Measurements from ENCODE around the gene MCOLN1.

MCOLN1 gene

GRCh38 chr19:7522072-7522922 lies at the start of gene MCOLN1:
Gene MCOLN1 (plus strand): TSS chr19:7522624. CDS start chr19:7522751, 127 bp downstream.
- peak; percentile 100 for DNase-seq

DNA sequence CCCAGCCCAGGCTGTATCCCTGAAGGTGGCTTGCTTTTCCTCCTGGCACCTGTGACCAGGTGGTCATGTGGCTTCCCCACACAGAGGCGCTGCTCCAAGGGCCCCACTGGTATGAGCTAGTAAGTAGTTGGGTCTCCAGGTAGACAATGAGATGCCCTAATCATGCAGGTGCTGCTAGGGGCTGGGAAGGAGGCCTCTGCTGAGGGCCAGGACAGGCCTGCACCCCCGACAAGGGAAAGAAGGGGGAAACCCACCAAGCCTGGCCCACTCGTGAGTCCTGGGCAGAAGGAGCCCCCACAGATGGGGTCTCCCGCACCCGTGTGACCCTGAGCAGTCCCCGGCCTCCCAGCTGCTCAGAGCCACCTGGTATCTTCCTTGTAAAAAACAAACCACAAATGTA lies 46.8 kb upstream of the MCOLN1 start:
- DNase-seq = no peak

GRCh38 chr19:7476241-7476640 lies 46.2 kb upstream of the MCOLN1 start:
- no peak for DNase-seq

- no peak for DNase-seq
Measured at GRCh38 chr19:7476777-7477494, 45.5 kb upstream of the MCOLN1 start.

DNA sequence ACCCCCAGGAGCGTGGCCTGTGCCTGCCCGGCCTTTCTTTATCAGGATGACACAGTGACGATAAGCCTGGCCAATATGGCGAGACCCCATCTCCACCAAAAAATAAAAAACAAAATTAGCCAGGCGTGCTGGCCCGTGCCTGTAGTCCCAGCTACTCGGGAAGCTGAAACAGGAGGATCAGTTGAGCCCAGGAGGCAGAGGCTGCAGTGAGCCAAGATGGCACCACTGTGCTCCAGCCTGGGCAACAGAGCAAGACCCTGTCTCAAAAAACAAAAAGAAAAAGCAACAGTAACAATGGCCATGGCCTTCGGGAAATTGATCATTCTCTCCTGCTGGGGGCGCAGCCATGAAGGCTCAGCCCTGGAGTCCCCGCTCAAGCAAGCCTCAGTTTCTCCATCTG lies 44.7 kb upstream of the MCOLN1 start:
- no peak for DNase-seq

GRCh38 chr19:7478173-7478842 lies 44.1 kb upstream of the MCOLN1 start:
- no peak for DNase-seq

- DNase-seq = no peak
Measured at GRCh38 chr19:7478843-7479227, 43.6 kb upstream of the MCOLN1 start.

DNA sequence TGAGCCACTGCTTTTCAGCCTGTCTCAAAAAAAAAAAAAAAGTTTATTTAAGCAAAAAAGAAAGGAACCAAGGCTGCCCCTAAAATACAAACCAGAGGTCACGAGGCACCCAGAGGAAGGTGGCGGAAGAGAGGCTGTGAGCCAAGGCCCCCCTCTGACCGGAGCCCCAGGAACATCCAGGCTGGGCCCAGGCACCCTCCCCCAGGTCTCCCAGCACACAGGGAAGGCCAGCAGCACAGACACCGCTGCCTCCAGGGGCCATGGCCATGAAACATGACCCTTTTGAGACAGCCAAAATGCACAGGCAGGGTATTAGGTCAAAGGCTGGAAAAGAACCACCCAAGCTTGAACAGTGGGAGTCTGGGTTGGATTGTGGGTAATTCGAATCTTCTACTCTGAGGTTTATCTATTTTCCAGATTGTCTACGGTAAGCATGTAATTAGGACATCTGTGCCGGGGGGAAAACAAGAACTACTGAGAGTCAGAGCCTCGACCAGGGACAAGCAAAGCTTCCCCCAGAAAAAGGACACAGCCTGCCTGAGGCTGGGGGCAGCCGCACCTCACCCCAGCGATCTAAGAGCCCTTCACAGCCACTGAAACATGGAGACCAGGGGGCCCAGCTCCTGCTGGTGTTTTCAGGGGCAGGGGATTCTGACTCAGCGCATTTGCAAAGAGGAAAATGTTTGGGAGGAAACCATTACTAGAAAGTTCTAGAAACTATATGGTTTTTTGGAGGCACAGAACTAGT lies 42.0 kb upstream of the MCOLN1 start:
- no peak for DNase-seq

DNA sequence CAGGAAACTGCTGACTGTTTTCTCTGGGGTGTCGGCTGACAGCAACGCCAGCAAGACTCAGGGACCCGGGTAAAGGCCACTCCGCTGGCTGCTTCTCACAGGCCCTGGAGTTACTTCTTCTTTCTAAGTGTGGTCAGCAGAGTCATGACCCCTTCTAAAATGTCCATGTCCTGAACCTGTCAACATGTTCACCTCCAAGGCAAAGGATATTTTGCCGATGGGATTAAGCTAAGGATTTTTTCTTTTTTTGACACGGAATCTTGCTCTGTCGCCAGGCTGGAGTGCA lies 41.5 kb upstream of the MCOLN1 start:
- peak; percentile 68 for DNase-seq

GRCh38 chr19:7482584-7483439 lies 39.6 kb upstream of the MCOLN1 start:
- DNase-seq = no peak

DNA sequence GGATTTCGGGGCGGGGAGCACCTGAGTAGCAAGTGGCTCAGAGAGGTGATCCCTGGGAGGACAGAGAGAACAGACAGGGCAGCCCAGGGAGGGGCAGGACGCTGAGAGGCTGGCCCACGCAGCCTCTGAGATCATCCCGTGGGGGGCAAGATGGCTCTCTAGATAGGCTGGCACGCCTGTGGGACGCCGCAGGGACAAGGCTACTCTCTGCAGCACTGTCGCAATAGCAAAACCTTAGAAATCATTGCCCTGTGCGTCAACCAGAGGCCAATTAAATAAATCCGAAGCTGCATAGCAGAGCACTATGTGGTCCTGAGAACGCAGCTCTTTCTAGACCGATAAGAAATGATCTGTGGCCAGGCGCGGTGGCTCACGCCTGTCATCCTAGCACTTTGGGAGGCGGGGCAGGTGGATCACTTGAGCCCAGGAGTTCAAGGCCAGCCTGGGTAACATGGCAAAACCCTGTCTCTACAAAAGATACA lies 38.7 kb upstream of the MCOLN1 start:
- DNase-seq = no peak

GRCh38 chr19:7486923-7487322 lies 35.5 kb upstream of the MCOLN1 start:
- no peak for DNase-seq

DNA sequence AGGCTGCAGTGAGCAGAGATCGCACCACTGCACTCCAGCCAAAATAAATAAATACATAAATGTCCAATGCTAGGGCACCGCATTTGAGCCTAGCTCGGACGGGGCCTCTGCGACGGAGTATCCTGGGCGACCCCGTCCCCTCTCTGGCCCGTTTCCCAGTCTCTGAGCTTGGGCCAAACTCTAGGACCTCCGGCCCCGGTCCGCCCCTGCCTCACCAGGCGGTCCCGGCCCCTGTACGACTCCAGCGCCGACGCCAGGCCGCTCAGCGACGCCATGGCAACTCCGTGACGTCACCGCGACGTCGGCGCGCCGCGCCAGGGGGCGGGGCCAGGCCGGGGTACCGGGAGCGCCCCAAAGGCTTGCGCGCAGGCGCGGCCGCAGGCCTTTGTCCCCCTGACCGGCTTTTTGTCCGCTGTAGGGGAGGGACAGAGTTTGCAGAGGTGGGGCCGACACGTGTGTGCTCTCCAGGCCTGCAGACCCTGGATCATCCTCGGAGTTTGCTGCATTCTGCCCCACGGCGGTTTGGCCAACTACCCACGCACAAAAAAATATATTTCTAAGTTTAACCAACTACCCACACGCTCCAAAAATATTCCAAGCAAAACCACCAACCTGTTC lies 33.6 kb upstream of the MCOLN1 start, which contains the start of gene PEX11G:
PEX11G (minus strand) TSS at position 300 of the 618 bp plus-strand sequence; CDS start at position 275, 25 bp downstream.
- peak; percentile 92 for DNase-seq

GRCh38 chr19:7489609-7490044 lies 32.8 kb upstream of the MCOLN1 start:
- no peak for DNase-seq

DNA sequence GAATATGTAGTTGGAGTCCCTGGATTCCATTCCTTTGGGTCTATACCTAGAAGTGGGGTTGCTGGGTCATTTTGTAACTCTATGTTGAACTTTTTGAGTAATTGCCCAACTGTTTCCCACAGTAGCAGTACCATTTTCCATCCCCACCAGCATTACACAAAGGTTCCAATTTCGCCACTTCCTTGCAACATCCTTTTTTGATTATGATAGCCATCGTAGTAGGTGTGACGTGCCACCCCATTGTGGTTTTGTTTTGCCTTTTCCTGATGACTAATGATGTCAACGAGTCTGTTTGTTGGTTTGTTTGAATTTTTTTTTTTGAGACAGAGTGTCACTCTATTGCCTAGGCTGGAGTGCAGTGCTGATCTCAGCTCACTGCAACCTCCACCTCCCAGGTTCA lies 30.3 kb upstream of the MCOLN1 start:
- DNase-seq = peak; percentile 97

DNA sequence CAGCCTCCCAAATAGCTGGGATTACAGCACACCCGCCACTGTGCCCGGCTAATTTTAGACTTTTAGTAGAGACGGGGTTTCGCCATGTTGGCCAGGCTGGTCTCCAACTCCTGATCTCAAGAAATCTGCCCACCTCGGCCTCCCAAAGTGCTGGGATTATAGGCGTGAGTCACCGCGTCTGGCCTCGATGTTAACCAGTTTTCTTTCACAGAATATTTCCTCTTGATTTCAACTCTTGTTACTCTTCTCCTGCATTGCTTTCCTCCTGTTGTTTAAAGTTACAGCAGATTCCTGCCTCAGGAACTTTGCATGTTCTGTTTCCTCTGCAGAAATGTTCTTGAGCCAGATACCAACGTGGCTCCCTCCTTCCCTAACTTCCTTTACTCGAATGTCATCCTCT lies 29.9 kb upstream of the MCOLN1 start:
- DNase-seq = no peak

- no peak for DNase-seq
Measured at GRCh38 chr19:7494416-7495098, 27.9 kb upstream of the MCOLN1 start.

- no peak for DNase-seq
Measured at GRCh38 chr19:7497292-7497691, 25.1 kb upstream of the MCOLN1 start.

- DNase-seq = no peak
Measured at GRCh38 chr19:7500811-7501450, 21.5 kb upstream of the MCOLN1 start.

- DNase-seq = no peak
Measured at GRCh38 chr19:7502552-7502951, 19.9 kb upstream of the MCOLN1 start.

Data from suppressor macrophage treated with lipopolysaccharide for 4 hours (primary cell).